ENCODE measurements around the gene IKZF3. TPM values are rescaled to one million over a fixed set of nuclear protein-coding genes. Genes with fewer than 3 reads are reported as not detected.
"Not testable (repeated sequence)": the region's sequence is repeated elsewhere in the genome, so short reads cannot be mapped to it uniquely, and the experiment has no call there.

IKZF3 gene
- total RNA-seq, 1 donor from 2014 or later, result not detected

DNA sequence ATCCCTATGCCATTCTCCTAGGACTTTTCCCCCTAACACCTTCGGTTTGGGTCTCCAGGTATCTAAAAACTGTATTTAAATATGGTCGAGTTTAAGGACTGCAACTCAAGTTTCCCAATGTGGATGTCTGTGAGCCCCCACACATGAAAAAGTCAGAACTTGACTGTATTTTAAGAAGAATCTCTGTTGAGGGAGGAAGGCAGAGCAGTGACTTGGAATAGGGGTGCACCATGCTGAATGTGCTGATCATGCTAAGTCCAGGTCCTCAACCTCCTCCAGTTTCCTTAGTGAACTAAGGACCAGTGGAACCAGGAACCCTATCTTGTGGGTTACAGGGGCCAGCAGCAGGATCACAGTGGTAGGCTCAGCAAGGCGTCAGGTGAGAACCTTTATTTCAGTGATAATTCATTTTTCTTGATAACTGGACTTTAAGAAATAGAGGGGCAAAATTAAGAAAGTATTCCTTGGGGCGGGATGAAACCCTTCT is 106.9 kb downstream of the IKZF3 start:
- no peak for DNase-seq (ENCODE audit: low read depth)

- DNase-seq (ENCODE audit: low read depth), result no peak
These were observed 107.6 kb downstream of the IKZF3 start for GRCh38 chr17:39756380-39757079.

DNA sequence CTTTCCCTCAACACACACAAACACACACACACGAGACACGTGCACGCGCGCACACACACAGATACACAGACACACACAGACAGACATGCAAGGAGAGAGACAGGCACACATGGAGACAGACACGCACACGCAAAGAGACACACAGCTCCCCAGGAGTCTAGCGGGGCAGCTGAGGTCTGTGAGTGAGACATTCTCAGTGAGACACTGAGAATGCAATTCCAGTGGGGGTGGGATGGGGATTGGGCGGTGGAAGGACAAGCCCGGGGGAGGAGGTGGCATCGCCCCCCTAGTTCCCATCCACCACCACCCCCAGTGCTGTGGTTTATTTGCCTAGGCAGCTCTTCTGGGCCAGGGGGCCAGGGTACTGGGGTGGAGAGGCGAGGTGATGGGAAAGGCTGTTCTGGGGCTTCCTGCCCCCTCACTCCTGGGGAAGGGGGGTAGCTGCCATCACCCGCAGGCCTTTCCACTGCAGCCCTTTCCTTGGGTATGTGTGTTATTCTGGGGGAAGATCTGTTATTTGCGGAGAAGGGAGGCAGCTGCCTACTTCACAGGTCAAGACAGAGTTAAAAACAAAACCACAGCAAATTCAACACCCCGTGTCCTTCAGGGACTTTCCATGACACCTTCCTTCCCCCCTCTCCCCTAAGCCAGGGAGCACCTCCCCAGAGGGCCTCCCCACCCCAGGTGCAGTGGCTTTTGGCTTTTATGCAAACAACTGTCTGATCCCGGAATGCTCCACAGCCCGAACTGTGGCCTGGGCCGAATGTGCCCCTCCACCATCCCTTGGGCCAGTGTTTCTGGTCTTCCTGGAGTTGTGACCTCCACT is 108.3 kb downstream of the IKZF3 start:
- DNase-seq (ENCODE audit: low read depth), result peak; percentile 34

- no peak for DNase-seq (ENCODE audit: low read depth)
These were observed 109.1 kb downstream of the IKZF3 start for GRCh38 chr17:39754958-39755553.

GRCh38 chr17:39754161-39754957 is 109.8 kb downstream of the IKZF3 start:
- DNase-seq (ENCODE audit: low read depth), result peak; percentile 92

- no peak for DNase-seq (ENCODE audit: low read depth)
These were observed 110.5 kb downstream of the IKZF3 start for GRCh38 chr17:39753514-39754160.

DNA sequence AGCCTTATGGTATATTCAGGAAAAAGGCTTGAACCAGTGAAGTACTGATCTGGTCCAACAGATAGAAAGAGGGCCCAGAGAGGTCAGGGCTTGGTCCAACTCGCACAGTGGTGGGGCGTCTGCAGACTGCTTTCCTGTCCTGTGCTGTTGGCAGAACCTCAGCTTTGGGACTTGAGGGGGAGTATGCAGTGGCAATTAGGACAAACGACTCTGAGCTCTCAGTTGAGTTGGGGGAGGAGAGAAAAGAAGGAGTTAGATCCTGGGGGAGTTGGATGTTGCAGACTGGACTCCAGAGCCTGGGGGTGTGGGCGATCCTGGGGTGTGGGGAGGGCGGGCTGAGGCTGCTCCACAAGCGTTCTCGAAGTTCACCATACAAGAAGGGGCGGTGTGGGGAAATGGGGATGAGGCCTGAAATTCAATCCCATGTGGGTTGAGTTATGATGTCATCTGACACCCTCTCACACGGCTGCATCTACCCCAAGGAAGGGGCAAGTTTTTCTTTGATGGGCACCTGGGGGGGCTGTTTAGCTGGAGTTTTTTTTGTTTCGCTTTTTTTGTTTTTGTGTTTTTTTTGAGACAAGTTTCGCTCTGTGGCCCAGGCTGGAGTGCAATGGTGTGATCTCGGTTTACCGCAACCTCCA is 111.8 kb downstream of the IKZF3 start:
- no peak for DNase-seq (ENCODE audit: low read depth)

- no peak for DNase-seq (ENCODE audit: low read depth)
These were observed 112.5 kb downstream of the IKZF3 start for GRCh38 chr17:39751637-39752036.

GRCh38 chr17:39751016-39751543 is 113.0 kb downstream of the IKZF3 start:
- DNase-seq (ENCODE audit: low read depth), result no peak

DNA sequence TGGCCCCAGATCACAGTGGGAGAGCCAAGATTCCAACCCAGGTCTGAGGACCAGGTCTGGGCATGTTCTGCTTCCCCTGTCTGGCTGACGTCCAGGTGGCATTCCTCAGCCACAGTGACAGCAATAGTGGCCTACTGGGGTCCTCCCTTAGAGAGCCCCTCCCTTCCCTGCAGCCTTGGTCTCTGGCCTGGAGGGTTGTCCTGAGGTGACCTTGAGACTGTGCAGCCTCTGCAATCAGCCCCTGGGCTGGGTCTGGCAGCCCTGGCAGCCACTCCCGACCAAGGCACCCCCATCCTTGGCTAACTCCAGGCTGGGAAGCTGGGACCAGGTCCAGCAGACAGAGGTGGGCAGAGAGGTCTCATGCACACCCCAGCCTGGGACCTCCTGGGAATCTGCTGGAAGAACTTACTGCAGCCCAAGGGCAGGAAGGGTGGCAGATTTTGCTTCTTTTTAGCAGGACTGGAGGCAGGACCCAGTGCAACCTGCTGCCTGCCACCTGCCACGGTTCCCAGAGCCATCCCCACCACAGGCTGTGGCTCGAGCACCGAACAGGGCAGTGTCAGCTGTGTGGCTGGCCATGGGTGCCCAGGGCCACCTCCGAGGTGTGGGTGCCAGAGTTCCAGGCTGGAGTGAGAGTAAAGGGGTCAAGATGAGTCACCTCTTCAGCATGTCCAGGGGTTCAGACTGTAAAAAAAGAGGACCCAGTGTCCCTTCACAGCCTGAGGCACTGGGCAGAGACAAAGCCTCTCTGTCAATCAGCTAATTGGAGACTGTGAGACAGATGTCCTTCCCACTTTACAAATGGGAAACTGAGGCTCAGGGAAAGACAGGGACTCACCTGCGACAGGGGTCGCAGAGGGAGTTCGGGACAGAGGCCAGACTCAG is 113.7 kb downstream of the IKZF3 start:
- DNase-seq (ENCODE audit: low read depth), result peak; percentile 55

DNA sequence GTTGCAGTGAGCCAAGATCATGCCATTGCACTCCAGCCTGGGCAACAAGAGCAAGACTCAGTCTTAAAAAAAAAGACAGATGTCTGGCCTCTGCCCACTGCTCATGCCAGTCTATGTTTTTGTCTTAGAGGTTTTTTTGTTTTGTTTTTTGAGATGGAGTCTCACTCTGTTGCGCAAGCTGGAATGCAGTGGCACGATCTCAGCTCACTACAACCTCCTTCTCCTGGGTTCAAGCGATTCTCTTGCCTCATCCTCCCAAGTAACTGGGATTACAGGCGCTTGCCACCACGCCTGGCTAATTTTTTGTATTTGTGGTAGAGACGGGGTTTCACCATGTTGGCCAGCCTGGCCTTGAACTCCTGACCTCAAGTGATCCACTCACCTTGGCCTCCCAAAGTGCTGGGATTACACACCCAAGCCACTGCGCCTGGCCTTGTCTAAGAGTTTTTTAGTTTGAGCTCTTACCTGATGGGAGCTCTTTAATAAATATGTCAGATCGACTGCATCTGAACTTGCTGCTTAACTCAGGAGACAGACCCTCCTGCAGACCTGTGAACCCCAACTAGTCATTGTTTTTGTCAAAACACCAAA is 115.6 kb downstream of the IKZF3 start:
- not testable (repeated sequence) for DNase-seq (ENCODE audit: low read depth)

- no peak for DNase-seq (ENCODE audit: low read depth)
These were observed 116.4 kb downstream of the IKZF3 start for GRCh38 chr17:39747745-39748144.

DNA sequence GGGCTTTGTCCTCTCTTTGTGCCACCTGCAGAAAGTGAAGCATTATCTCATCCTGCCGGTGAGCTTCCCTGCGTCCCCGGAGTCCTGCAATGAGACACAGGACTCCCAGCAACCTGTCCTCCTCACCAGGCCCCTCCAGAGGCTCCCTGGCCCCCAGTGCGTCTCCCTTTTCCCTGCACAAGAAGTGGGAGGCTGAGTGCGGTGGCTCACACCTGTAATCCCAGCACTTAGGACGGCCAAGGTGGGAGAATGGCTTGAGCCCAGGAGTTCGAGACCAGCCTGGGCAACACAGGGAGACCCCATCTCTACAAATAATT is 118.0 kb downstream of the IKZF3 start:
- no peak for DNase-seq (ENCODE audit: low read depth)

DNA sequence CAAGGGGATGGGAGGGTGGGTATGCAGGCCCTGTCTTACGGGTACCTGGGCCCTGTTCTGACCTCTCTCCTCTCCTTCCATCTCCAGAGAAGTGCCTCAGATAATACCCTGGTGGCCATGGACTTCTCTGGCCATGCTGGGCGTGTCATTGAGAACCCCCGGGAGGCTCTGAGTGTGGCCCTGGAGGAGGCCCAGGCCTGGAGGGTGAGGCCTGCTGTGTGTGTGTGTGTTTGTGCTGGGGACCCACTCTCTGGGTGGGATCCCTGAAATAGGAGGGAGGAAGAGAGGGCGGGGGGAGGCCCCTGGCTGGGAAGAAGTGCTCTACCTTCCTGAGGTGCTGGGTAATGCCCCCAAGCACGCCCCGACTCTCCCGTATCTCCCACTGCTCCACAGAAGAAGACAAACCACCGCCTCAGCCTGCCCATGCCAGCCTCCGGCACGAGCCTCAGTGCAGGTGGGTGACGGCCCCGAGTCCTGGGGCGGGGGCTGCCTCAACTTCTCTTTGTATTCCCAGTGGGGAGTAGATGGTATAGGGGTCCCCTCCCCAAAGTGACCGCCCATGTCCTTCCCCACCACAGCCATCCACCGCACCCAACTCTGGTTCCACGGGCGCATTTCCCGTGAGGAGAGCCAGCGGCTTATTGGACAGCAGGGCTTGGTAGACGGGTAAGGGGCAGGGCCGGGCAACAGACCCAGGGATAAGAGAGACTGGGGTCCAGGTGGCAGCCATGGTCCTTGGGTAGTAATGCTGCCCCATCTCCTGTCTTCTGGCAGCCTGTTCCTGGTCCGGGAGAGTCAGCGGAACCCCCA is 118.6 kb downstream of the IKZF3 start:
- no peak for DNase-seq (ENCODE audit: low read depth)

DNA sequence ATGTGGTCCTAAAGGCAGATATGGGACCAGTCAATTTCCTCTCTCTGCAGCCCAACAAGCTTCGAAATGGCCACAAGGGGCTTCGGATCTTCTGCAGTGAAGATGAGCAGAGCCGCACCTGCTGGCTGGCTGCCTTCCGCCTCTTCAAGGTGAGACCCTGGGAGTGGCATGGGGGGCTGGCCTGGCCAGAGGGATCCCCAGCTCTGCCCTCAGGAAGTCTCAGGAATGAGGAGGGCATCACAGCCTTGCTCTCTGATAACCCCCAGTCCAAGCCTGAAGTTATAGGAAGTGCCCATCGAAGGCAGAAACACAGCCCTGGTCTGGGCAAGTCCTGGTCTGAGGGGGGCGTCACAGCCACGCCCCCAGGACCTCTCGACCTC is 119.3 kb downstream of the IKZF3 start:
- no peak for DNase-seq (ENCODE audit: low read depth)

- no peak for DNase-seq (ENCODE audit: low read depth)
These were observed 119.9 kb downstream of the IKZF3 start for GRCh38 chr17:39744075-39744835.

- no peak for DNase-seq (ENCODE audit: low read depth)
These were observed 121.2 kb downstream of the IKZF3 start for GRCh38 chr17:39742856-39743436.
